ENCODE measurements around the gene STAP2. TPM values are rescaled to one million over a fixed set of nuclear protein-coding genes. Genes with fewer than 3 reads are reported as not detected.

The STAP2 gene
- total RNA-seq, 1 donor from 2014 or later = 6.8 TPM

DNA sequence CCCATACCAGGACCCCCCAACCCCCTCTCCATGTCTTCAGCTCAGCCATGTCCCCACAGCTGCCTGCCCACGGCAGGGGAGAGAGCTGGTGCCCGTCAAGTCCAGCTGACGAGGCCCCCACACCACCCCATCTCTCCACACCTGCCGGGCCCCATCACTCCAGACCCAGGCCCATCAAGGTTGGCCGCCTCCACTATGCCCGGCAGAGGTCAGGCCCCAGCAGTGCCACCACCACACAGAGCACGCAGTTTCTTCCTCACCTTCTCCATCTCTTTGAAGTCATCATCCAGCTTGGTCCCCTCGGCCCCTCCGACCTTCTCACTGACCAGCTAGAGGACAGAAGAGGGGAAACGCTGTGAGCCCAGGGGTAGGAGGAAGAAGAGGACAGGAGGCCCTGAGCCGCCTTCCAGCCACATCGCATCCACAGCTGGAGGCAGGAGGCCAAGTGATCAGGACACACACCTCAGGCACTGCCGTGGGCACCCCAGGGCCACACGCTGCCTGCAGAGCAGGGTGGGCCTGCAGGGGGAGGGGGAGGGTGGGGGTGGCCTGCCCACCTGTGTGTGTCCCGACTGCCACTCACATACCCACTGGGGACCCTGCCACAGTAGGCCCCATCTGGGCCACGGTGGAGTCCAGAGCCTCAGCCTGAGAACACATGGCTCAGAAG, 28.2 kb upstream of the STAP2 start:
- Mint-ChIP-seq H3K4me1 (peaks cover 24% of the 10 kb centered on the region), H3K4me3 (peak overlapping the region; percentile 46), H3K36me3 (peaks cover 4% of the 10 kb centered on the region), H3K27me3 (ENCODE audit: insufficient read depth, low read depth) (peaks cover 3% of the 10 kb centered on the region), H3K27ac (no peak overlapping the region), H3K9me3 (no peaks in the 10 kb centered on the region)
- H3K27me3 ChIP-seq = no peaks in the 10 kb centered on the region
- H3K4me3 ChIP-seq = no peak overlapping the region
- no peak overlapping the region for H2AFZ ChIP-seq (replicated peaks)
- peaks cover 56% of the 10 kb centered on the region for H4K20me1 ChIP-seq (ENCODE audit: low read depth)
- H3K27ac ChIP-seq = no peak overlapping the region
- no peak for TF ChIP-seq EZH2 (IDR thresholded peaks at IDR 0.05)
- TF ChIP-seq CTCF (IDR thresholded peaks at IDR 0.05) = no peak
- TF ChIP-seq EZH2phosphoT487 (IDR thresholded peaks at IDR 0.05) = no peak
- peaks cover 17% of the 10 kb centered on the region for H3K4me1 ChIP-seq
- no peak for DNase-seq (ENCODE audit: low spot score)
- H3K4me2 ChIP-seq = no peak overlapping the region
- no peaks in the 10 kb centered on the region for H3K9me3 ChIP-seq (ENCODE audit: low read depth)
- peaks cover 23% of the 10 kb centered on the region for H3K79me2 ChIP-seq (ENCODE audit: low read depth)
- H3F3A ChIP-seq (ENCODE audit: low read depth) = peaks cover 37% of the 10 kb centered on the region
- H3K9ac ChIP-seq = no peak overlapping the region
- H3K36me3 ChIP-seq = no peaks in the 10 kb centered on the region

- TF ChIP-seq CTCF (IDR thresholded peaks at IDR 0.05) = no peak
- no peak for TF ChIP-seq EZH2 (IDR thresholded peaks at IDR 0.05)
- TF ChIP-seq EZH2phosphoT487 (IDR thresholded peaks at IDR 0.05) = no peak
- H3K9me3 ChIP-seq (ENCODE audit: low read depth) = no peaks in the 10 kb centered on the region
- peaks cover 4% of the 10 kb centered on the region for H3K27me3 Mint-ChIP-seq (ENCODE audit: insufficient read depth, low read depth)
- no peaks in the 10 kb centered on the region for H3K9me3 Mint-ChIP-seq
- no peak overlapping the region for H3K4me3 Mint-ChIP-seq
- peaks cover 37% of the 10 kb centered on the region for H3F3A ChIP-seq (ENCODE audit: low read depth)
- DNase-seq (ENCODE audit: low spot score) = no peak
- H3K27ac ChIP-seq = no peak overlapping the region
- H3K36me3 Mint-ChIP-seq = peaks cover 4% of the 10 kb centered on the region
- no peak overlapping the region for H3K4me3 ChIP-seq
- H3K27ac Mint-ChIP-seq = no peak overlapping the region
- no peak overlapping the region for H2AFZ ChIP-seq (replicated peaks)
- peaks cover 23% of the 10 kb centered on the region for H3K4me1 Mint-ChIP-seq
- no peaks in the 10 kb centered on the region for H3K27me3 ChIP-seq
- H4K20me1 ChIP-seq (ENCODE audit: low read depth) = peaks cover 51% of the 10 kb centered on the region
- H3K4me1 ChIP-seq = peaks cover 20% of the 10 kb centered on the region
- H3K4me2 ChIP-seq = no peak overlapping the region
- no peaks in the 10 kb centered on the region for H3K36me3 ChIP-seq
- H3K79me2 ChIP-seq (ENCODE audit: low read depth) = peaks cover 19% of the 10 kb centered on the region
- H3K9ac ChIP-seq = no peak overlapping the region
Measured at GRCh38 chr19:4365791-4366665, 27.4 kb upstream of the STAP2 start.

DNA sequence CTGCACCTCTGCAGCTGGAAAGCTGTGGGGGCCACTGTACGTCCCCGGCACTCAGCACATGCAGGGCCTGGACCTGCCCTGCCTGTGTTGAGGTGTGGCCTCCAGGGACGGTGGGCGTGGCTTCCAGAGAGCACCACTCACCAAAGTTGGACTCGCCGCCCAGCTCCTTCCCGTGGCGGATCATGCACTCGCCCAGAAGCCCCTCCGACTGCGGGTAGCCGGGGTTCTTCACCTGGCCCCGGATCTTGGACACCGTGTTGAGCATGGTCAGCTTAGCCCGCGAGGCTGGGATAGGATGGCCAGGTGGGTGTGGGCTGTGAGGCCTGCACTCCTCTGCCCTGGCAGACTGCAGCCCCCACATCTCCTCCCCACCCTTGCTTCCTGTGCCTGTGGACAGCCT, 26.7 kb upstream of the STAP2 start:
- Mint-ChIP-seq H3K36me3 (peaks cover 4% of the 10 kb centered on the region), H3K27ac (no peak overlapping the region), H3K4me3 (no peak overlapping the region), H3K4me1 (peaks cover 24% of the 10 kb centered on the region), H3K27me3 (ENCODE audit: insufficient read depth, low read depth) (peaks cover 10% of the 10 kb centered on the region), H3K9me3 (no peaks in the 10 kb centered on the region)
- TF ChIP-seq EZH2 (IDR thresholded peaks at IDR 0.05) (no peak), EZH2phosphoT487 (IDR thresholded peaks at IDR 0.05) (no peak), CTCF (IDR thresholded peaks at IDR 0.05) (no peak)
- DNase-seq (ENCODE audit: low spot score) = no peak
- Histone ChIP-seq H3K9ac (no peak overlapping the region), H3K9me3 (ENCODE audit: low read depth) (no peaks in the 10 kb centered on the region), H3K4me1 (peaks cover 23% of the 10 kb centered on the region), H4K20me1 (ENCODE audit: low read depth) (peaks cover 51% of the 10 kb centered on the region), H3K27me3 (no peaks in the 10 kb centered on the region), H3K79me2 (ENCODE audit: low read depth) (peaks cover 19% of the 10 kb centered on the region), H3F3A (ENCODE audit: low read depth) (peaks cover 43% of the 10 kb centered on the region), H3K4me2 (no peak overlapping the region), H3K27ac (no peak overlapping the region), H2AFZ (replicated peaks) (no peak overlapping the region), H3K4me3 (no peak overlapping the region), H3K36me3 (no peaks in the 10 kb centered on the region)

Data from neural progenitor cell (in vitro differentiated cells).